B cell (primary cell): ENCODE data around the gene HIP1R.

Experiments
- CTCF ChIP-seq: fragments of 200-600 bp; IDR thresholded peaks from one replicate; pipeline ENCODE4 v1.8.0; 2022; ENCODE audit warnings: antibody characterized with exemption, mild to moderate bottlenecking
- EZH2 ChIP-seq: IDR thresholded peaks from 2 replicates; pipeline ENCODE4 v1.6.1; 2012; ENCODE audit warnings: borderline replicate concordance, low read depth, mild to moderate bottlenecking, moderate library complexity, low read length; ENCODE audit not compliant: insufficient read depth, poor library complexity, severe bottlenecking

- TF ChIP-seq CTCF, result no peak
- no peak for TF ChIP-seq EZH2
Observed at GRCh38 chr12:122838841-122839240, 3.6 kb downstream of the HIP1R start.
